ENCODE results near the gene IP6K3.

DNA sequence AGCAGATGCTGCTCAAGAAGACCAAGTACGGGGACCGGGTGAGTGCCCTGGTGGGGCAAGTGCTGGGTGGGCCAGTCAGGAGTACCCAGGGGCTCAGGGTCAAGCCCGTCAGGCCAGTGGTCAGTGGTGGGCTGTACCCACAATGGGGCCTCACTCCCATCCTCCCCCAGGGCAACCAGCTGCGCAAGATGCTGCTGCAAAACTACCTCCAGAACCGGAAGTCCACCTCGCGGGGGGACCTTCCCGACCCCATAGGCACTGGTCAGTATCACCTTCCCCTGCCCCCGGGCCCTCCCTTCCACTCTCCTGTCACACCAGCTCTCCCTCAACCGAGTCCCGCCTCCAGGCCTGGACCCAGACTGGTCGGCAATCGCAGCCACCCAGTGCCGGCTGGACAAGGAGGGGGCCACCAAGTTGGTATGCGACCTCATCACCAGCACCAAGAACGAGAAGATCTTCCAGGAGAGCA lies 62.2 kb downstream of the IP6K3 start:
- TF ChIP-seq POLR2AphosphoS5 (IDR thresholded peaks at IDR 0.05) = no peak
- TF ChIP-seq, protein P1, sequence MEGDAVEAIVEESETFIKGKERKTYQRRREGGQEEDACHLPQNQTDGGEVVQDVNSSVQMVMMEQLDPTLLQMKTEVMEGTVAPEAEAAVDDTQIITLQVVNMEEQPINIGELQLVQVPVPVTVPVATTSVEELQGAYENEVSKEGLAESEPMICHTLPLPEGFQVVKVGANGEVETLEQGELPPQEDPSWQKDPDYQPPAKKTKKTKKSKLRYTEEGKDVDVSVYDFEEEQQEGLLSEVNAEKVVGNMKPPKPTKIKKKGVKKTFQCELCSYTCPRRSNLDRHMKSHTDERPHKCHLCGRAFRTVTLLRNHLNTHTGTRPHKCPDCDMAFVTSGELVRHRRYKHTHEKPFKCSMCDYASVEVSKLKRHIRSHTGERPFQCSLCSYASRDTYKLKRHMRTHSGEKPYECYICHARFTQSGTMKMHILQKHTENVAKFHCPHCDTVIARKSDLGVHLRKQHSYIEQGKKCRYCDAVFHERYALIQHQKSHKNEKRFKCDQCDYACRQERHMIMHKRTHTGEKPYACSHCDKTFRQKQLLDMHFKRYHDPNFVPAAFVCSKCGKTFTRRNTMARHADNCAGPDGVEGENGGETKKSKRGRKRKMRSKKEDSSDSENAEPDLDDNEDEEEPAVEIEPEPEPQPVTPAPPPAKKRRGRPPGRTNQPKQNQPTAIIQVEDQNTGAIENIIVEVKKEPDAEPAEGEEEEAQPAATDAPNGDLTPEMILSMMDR (IDR thresholded peaks at IDR 0.05) = no peak
- TF ChIP-seq POLR2A (IDR thresholded peaks at IDR 0.05) = no peak
